ENCODE measurements around the gene GGT6. TPM values are rescaled to one million over a fixed set of nuclear protein-coding genes. Genes with fewer than 3 reads are reported as not detected.

Gene GGT6
- polyA plus RNA-seq, 1 donor (not counting 4 experiments of a cell fraction or from before 2014, with no cell fraction given) = 0.93 TPM

DNA sequence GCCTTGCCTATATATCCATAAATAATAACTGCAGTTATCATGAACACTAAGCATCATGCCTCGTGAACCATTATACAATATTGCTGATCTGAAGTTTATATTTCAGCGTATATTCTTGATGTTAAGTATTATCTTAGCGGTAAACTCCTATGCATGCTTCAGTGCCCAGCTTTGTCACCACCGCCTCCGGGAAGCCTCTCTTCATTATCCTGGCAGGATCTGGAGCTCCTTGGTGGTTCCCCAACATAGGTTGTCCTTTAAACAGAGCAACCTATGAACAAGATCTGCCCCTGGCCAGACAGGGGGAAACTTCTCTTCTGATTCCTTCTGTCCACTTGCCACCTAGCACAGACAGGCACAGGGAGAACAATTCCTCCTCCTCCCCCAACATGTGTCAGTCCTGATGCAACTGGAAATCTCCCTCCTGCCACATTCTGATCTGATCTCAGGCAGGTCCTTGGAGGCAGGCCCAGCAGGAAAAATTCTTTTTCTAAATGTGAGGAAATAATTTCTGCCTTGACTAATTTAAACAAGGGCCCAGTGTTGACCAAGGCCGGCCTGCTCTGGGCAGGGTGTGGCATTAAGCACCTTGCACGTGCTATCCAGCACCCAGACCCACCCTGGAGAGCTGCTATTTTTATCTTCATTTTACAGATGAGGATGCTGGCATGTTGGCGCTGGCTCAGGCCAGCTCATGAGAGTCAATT lies 39.3 kb downstream of the GGT6 start:
- no peaks in the 10 kb centered on the region for H3K9me1 ChIP-seq (ENCODE audit: control insufficient read depth, extremely low read depth, insufficient read depth, low read length)
- FAIRE-seq = peak; percentile 88
- H3K27ac ChIP-seq (ENCODE audit: control insufficient read depth, insufficient read depth, low read length) = peak overlapping the region; percentile 2
- TF ChIP-seq EZH2 (IDR thresholded peaks at IDR 0.05; ENCODE audit: low read length) = no peak
- TF ChIP-seq, protein P1, sequence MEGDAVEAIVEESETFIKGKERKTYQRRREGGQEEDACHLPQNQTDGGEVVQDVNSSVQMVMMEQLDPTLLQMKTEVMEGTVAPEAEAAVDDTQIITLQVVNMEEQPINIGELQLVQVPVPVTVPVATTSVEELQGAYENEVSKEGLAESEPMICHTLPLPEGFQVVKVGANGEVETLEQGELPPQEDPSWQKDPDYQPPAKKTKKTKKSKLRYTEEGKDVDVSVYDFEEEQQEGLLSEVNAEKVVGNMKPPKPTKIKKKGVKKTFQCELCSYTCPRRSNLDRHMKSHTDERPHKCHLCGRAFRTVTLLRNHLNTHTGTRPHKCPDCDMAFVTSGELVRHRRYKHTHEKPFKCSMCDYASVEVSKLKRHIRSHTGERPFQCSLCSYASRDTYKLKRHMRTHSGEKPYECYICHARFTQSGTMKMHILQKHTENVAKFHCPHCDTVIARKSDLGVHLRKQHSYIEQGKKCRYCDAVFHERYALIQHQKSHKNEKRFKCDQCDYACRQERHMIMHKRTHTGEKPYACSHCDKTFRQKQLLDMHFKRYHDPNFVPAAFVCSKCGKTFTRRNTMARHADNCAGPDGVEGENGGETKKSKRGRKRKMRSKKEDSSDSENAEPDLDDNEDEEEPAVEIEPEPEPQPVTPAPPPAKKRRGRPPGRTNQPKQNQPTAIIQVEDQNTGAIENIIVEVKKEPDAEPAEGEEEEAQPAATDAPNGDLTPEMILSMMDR (optimal IDR thresholded peaks at IDR 0.05 in 1 of 3, IDR thresholded peaks at IDR 0.05 in 1 of 3, conservative IDR thresholded peaks at IDR 0.05 in 1 of 3; ENCODE audit: extremely low read depth in 1 of 3, insufficient read depth in 2 of 3, low read length in 3 of 3) = no peak
- H3K4me2 ChIP-seq (ENCODE audit: control insufficient read depth, extremely low read depth, insufficient read depth, low read depth, low read length) = peak overlapping the region; percentile 25
- H4K20me1 ChIP-seq (ENCODE audit: control insufficient read depth, extremely low read depth, insufficient read depth, low read length) = no peaks in the 10 kb centered on the region
- H3K9me3 ChIP-seq (ENCODE audit: control insufficient read depth, low read depth, low read length) = no peaks in the 10 kb centered on the region
- peak; percentile 41 for DNase-seq (ENCODE audit: low read depth, low spot score)
- H3K36me3 ChIP-seq (ENCODE audit: control insufficient read depth in 2 of 2, extremely low read depth in 1 of 2, insufficient read depth in 2 of 2, low read length in 2 of 2) = no peaks in the 10 kb centered on the region
- H3K4me3 ChIP-seq (ENCODE audit: control insufficient read depth in 2 of 3, extremely low read depth in 1 of 3, insufficient read depth in 2 of 3, low read depth in 1 of 3, low read length in 3 of 3) = no peak overlapping the region
- dilution Hi-C loops (cut with MboI; ENCODE audit: extremely low pct_ligation_motif_present, low sequenced_read_pairs) = no loop called here
- no peak overlapping the region for H2AFZ ChIP-seq (ENCODE audit: control insufficient read depth, low read length)
- no peaks in the 10 kb centered on the region for H3K79me2 ChIP-seq (ENCODE audit: control insufficient read depth, insufficient read depth, low read length)
- peaks cover 12% of the 10 kb centered on the region for H3K4me1 ChIP-seq (ENCODE audit: control insufficient read depth, extremely low read depth, insufficient read depth, low read length)
- peaks cover 4% of the 10 kb centered on the region for H3K27me3 ChIP-seq (ENCODE audit: control insufficient read depth, extremely low read depth, insufficient read depth, low read length)
- peak overlapping the region; percentile 16 for H3K9ac ChIP-seq (ENCODE audit: control insufficient read depth, extremely low read depth, insufficient read depth, low read length)

DNA sequence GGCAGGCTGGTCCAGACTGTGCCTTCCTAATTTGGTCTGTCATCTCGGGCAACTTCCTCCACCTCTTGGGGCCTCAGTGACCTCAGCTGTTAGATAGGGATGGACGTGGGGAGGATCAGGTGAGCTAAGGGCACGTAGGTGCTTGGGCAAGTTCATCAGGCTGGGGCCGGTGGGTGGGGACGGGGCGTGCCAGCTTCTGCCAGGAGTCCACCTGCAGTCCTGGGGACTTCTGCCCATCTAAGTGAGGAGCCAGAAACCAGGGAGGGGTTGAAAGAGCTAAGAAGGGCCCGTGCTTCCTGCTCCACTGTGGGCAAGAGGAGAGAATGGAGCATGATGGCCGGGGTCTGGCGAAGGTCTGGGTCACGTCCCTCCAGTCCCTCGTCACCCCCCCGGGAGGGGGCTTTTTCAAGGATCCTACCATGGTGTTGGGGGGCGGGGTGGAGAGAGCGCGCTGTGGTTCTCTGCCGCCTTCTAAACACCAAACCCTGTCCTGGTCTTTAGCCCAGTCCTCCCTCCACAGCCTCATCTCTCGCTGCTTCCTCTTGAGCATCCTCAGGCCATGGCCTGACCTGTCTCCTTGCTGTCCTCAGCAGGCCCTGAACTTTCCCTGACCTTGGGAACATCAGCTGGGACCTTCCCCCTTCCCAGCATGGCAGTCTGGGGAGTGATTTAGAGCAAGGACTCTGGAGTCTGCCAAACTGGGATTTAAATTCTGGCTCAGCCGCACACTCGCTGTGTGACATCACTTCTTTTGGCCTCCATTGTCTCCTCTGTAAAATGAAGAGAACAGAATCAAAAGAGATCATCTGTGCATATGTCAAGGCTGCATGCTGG lies 40.1 kb downstream of the GGT6 start:
- no peaks in the 10 kb centered on the region for H3K36me3 ChIP-seq (ENCODE audit: control insufficient read depth in 2 of 2, extremely low read depth in 1 of 2, insufficient read depth in 2 of 2, low read length in 2 of 2)
- H3K4me2 ChIP-seq (ENCODE audit: control insufficient read depth, extremely low read depth, insufficient read depth, low read depth, low read length) = no peak overlapping the region
- no peak for DNase-seq (ENCODE audit: low read depth, low spot score)
- no peak for TF ChIP-seq EZH2 (IDR thresholded peaks at IDR 0.05; ENCODE audit: low read length)
- TF ChIP-seq, protein P1 (optimal IDR thresholded peaks at IDR 0.05 in 1 of 3, IDR thresholded peaks at IDR 0.05 in 1 of 3, conservative IDR thresholded peaks at IDR 0.05 in 1 of 3; ENCODE audit: extremely low read depth in 1 of 3, insufficient read depth in 2 of 3, low read length in 3 of 3) = no peak
- peaks cover 4% of the 10 kb centered on the region for H3K27me3 ChIP-seq (ENCODE audit: control insufficient read depth, extremely low read depth, insufficient read depth, low read length)
- H3K9me1 ChIP-seq (ENCODE audit: control insufficient read depth, extremely low read depth, insufficient read depth, low read length) = no peaks in the 10 kb centered on the region
- FAIRE-seq = no peak
- H2AFZ ChIP-seq (ENCODE audit: control insufficient read depth, low read length) = no peak overlapping the region
- peaks cover 12% of the 10 kb centered on the region for H3K4me1 ChIP-seq (ENCODE audit: control insufficient read depth, extremely low read depth, insufficient read depth, low read length)
- no peaks in the 10 kb centered on the region for H3K9me3 ChIP-seq (ENCODE audit: control insufficient read depth, low read depth, low read length)
- no peak overlapping the region for H3K4me3 ChIP-seq (ENCODE audit: control insufficient read depth in 2 of 3, extremely low read depth in 1 of 3, insufficient read depth in 2 of 3, low read depth in 1 of 3, low read length in 3 of 3)
- no peaks in the 10 kb centered on the region for H4K20me1 ChIP-seq (ENCODE audit: control insufficient read depth, extremely low read depth, insufficient read depth, low read length)
- dilution Hi-C loops (cut with MboI; ENCODE audit: extremely low pct_ligation_motif_present, low sequenced_read_pairs) = no loop called here
- H3K9ac ChIP-seq (ENCODE audit: control insufficient read depth, extremely low read depth, insufficient read depth, low read length) = no peak overlapping the region
- H3K27ac ChIP-seq (ENCODE audit: control insufficient read depth, insufficient read depth, low read length) = no peak overlapping the region
- no peaks in the 10 kb centered on the region for H3K79me2 ChIP-seq (ENCODE audit: control insufficient read depth, insufficient read depth, low read length)

Data from keratinocyte (primary cell).